K562 (cell line): Measurements from ENCODE around the gene IL1R1. TPM values are rescaled to one million over a fixed set of nuclear protein-coding genes. Genes with fewer than 3 reads are reported as not detected.
A peak's percentile ranks its signal among the peaks of the same experiment; 100 is the strongest.

Experiments
- ATAC-seq: fragments of 200-7000 bp; cut with Tn5 transposase; 3 replicates; pipeline ENCODE4 v1.9.1; 2020; ENCODE audit warnings: moderate library complexity
- BruUV-seq: library from RNA; stranded (reverse); fragments of 400-500 nt; replicated peaks from 2 replicates; lab custom pipeline; 2021; lab: Mats Ljungman, UMichigan
- CTCF ChIA-PET: fragments of 300-600 bp; formaldehyde crosslinking; extraction: SDS; loops from one replicate; lab custom pipeline; 2021; ENCODE audit warnings: low intra/inter-chr PET ratio; lab: Yijun Ruan, JAX
- POLR2A ChIA-PET: fragments of 300-600, 350-650 bp; sonication (Branson Sonifier 250); formaldehyde crosslinking; extraction: SDS; loops from one replicate; lab custom pipeline; 2021; ENCODE audit warnings: antibody characterized with exemption, inconsistent platforms; lab: Yijun Ruan, JAX
- DNase-seq, 4 experiments: peaks; one replicate each; pipeline versions ENCODE4 v3.0.0 to v3.0.0-alpha.2; 2011 to 2018; ENCODE audit warnings: low spot score in 3 of 4, mixed read lengths in 3 of 4; ENCODE audit errors: extremely low read depth in 1 of 4
- FAIRE-seq: peaks from 2 replicates; lab custom pipeline; 2011; peaks lifted over from hg19 to GRCh38; lab: Jason Lieb, UNC
- H2AFZ ChIP-seq: 2 replicates; pipeline ENCODE4 v1.6.0; 2011; ENCODE audit warnings: low read depth, low read length, control low read depth, inconsistent platforms
- H3K27ac ChIP-seq: fragments of 200-600 bp; 3 replicates; pipeline ENCODE4 v1.8.0; 2011; ENCODE audit warnings: low read depth, mild to moderate bottlenecking, control low read depth, inconsistent platforms, low read length, moderate library complexity, mixed read lengths; ENCODE audit errors: extremely low read depth
- H3K27me3 ChIP-seq, 2 experiments: fragments of 300-600 bp in 1 of 2; 2 replicates in 1 of 2; 3 replicates in 1 of 2; pipeline versions ENCODE4 v1.6.0 to v1.8.0; 2011; ENCODE audit warnings: inconsistent platforms in 2 of 2, low read length in 2 of 2, mild to moderate bottlenecking in 1 of 2, mixed read lengths in 1 of 2, moderate library complexity in 1 of 2; ENCODE audit not compliant: control insufficient read depth in 2 of 2, insufficient read depth in 2 of 2
- H3K36me3 ChIP-seq: fragments of 300-600 bp; 3 replicates; pipeline ENCODE4 v1.8.0; 2011; ENCODE audit warnings: mild to moderate bottlenecking, low read length, inconsistent platforms; ENCODE audit not compliant: control insufficient read depth, insufficient read depth
- H3K4me1 ChIP-seq, 2 experiments: fragments of 200-600 bp in 1 of 2; replicated peaks in 1 of 2; 2 replicates in 1 of 2; 3 replicates in 1 of 2; pipeline versions ENCODE4 v1.5.1 to v1.8.0; 2011; ENCODE audit warnings: inconsistent platforms in 2 of 2, low read length in 2 of 2, mild to moderate bottlenecking in 1 of 2, mixed read lengths in 1 of 2, moderate library complexity in 1 of 2; ENCODE audit not compliant: control insufficient read depth in 2 of 2, insufficient read depth in 2 of 2
- H3K4me2 ChIP-seq: 2 replicates; pipeline ENCODE4 v1.6.1; 2011; ENCODE audit warnings: low read length, control low read depth, inconsistent platforms, mixed read lengths; ENCODE audit not compliant: insufficient read depth
- H3K4me3 ChIP-seq: fragments of 200-600 bp; sonication (generic), shearing (Covaris generic); 2 replicates; pipeline ENCODE4 v1.5.1; 2016; ENCODE audit warnings: control low read depth, inconsistent platforms
- H3K79me2 ChIP-seq: fragments of 200-600 bp; 3 replicates; pipeline ENCODE4 v1.8.0; 2011; ENCODE audit warnings: low read length, inconsistent platforms; ENCODE audit not compliant: control insufficient read depth, insufficient read depth
- H3K9ac ChIP-seq, 2 experiments: 2 replicates each; pipeline versions ENCODE4 v1.6.0 to v1.6.1; 2011; ENCODE audit warnings: low read depth in 2 of 2, low read length in 2 of 2, control low read depth in 1 of 2, inconsistent platforms in 1 of 2, mild to moderate bottlenecking in 1 of 2, mixed read lengths in 1 of 2; ENCODE audit not compliant: insufficient read depth in 1 of 2
- H3K9me1 ChIP-seq: one replicate; pipeline ENCODE4 v1.6.0; 2011; ENCODE audit warnings: inconsistent platforms, mild to moderate bottlenecking, low read length, moderate library complexity; ENCODE audit not compliant: control insufficient read depth, insufficient read depth
- H3K9me3 ChIP-seq: replicated peaks from 2 replicates; pipeline ENCODE4 v1.5.1; 2011; ENCODE audit warnings: low read depth, low read length, inconsistent platforms; ENCODE audit not compliant: control insufficient read depth, insufficient read depth
- H4K20me1 ChIP-seq: replicated peaks from 2 replicates; pipeline ENCODE4 v1.6.1; 2011; ENCODE audit warnings: low read length, inconsistent platforms, mixed read lengths; ENCODE audit not compliant: control insufficient read depth, insufficient read depth
- ARNT ChIP-seq, 2 experiments: fragments of 450-650 bp; IDR thresholded peaks; 2 replicates each; pipeline ENCODE4 v1.6.1; 2016; ENCODE audit warnings: mild to moderate bottlenecking in 1 of 2
- C11orf30 ChIP-seq: fragments of 450-650 bp; IDR thresholded peaks from 2 replicates; pipeline ENCODE4 v1.6.1; 2016; ENCODE audit warnings: low read depth, mild to moderate bottlenecking
- CLOCK ChIP-seq: fragments of 250-450 bp; sonication (Bioruptor Pico); IDR thresholded peaks from 2 replicates; pipeline ENCODE4 v1.4.0; 2020; ENCODE audit warnings: mild to moderate bottlenecking, moderate library complexity, borderline replicate concordance
- DPF2 ChIP-seq: fragments of 450-650 bp; IDR thresholded peaks from 2 replicates; pipeline ENCODE4 v1.6.1; 2016
- E2F5 ChIP-seq: sonication (generic); formaldehyde crosslinking; IDR thresholded peaks from 2 replicates; pipeline ENCODE4 v1.8.0; 2022; ENCODE audit warnings: mild to moderate bottlenecking, missing genetic modification reagents
- ELF1 ChIP-seq: fragments of 200-800 bp; sonication (Bioruptor generic); IDR thresholded peaks from 2 replicates; pipeline ENCODE4 v1.6.1; 2016; ENCODE audit warnings: missing genetic modification characterization, missing compliant biosample characterization
- EP400 ChIP-seq: fragments of 450-650 bp; IDR thresholded peaks from 2 replicates; pipeline ENCODE4 v1.6.1; 2017; ENCODE audit warnings: antibody characterized with exemption, mild to moderate bottlenecking, moderate library complexity
- GATAD2A ChIP-seq: fragments of 450-650 bp; IDR thresholded peaks from 2 replicates; pipeline ENCODE4 v1.6.1; 2017
- HNRNPLL ChIP-seq: fragments of 200-400 bp; formaldehyde crosslinking; IDR thresholded peaks from 2 replicates; pipeline ENCODE4 v1.6.1; 2017; ENCODE audit warnings: low read length, low read depth, mild to moderate bottlenecking; ENCODE audit not compliant: poor library complexity, severe bottlenecking
- LARP7 ChIP-seq: fragments of 450-650 bp; IDR thresholded peaks from 2 replicates; pipeline ENCODE4 v1.6.1; 2016
- MAFG ChIP-seq: fragments of 450-650 bp; conservative IDR thresholded peaks from 2 replicates; pipeline ENCODE4 v1.6.1; 2016; ENCODE audit warnings: missing genetic modification characterization, missing compliant biosample characterization
- MEIS2 ChIP-seq: fragments of 450-650 bp; IDR thresholded peaks from 2 replicates; pipeline ENCODE4 v1.6.1; 2014; ENCODE audit warnings: mild to moderate bottlenecking; ENCODE audit not compliant: partially characterized antibody
- NFE2L1 ChIP-seq: fragments of 450-650 bp; IDR thresholded peaks from 2 replicates; pipeline ENCODE4 v1.6.1; 2016; ENCODE audit warnings: missing genetic modification characterization, low read depth, mild to moderate bottlenecking, missing compliant biosample characterization, moderate library complexity, borderline replicate concordance
- RBFOX2 ChIP-seq: fragments of 200-400 bp; formaldehyde crosslinking; IDR thresholded peaks from 2 replicates; pipeline ENCODE4 v1.6.1; 2017; ENCODE audit warnings: low read depth, mild to moderate bottlenecking, low read length, moderate library complexity
- RNF2 ChIP-seq: sonication (generic); IDR thresholded peaks from 2 replicates; pipeline ENCODE4 v1.6.1; 2016
- THRAP3 ChIP-seq: fragments of 450-650 bp; IDR thresholded peaks from 2 replicates; pipeline ENCODE4 v1.6.1; 2016; ENCODE audit warnings: mild to moderate bottlenecking, inconsistent platforms, borderline replicate concordance
- ZBTB43 ChIP-seq: sonication (generic); formaldehyde crosslinking; IDR thresholded peaks from 2 replicates; pipeline ENCODE4 v1.8.0; 2023; ENCODE audit warnings: mild to moderate bottlenecking, missing genetic modification reagents
- ZFP30 ChIP-seq: fragments of 250-450 bp; sonication (Bioruptor Pico); IDR thresholded peaks from 2 replicates; pipeline ENCODE4 v1.8.0; 2022; ENCODE audit warnings: moderate library complexity, mild to moderate bottlenecking, inconsistent platforms, borderline replicate concordance
- ZNF316 ChIP-seq: fragments of 450-650 bp; IDR thresholded peaks from 2 replicates; pipeline ENCODE4 v1.6.1; 2016
- ZNF354B ChIP-seq: fragments of 250-450 bp; sonication (Bioruptor Pico); IDR thresholded peaks from 2 replicates; pipeline ENCODE4 v1.4.0; 2020
- ZNF507 ChIP-seq: conservative IDR thresholded peaks from 2 replicates; pipeline ENCODE4 v1.6.1; 2017; ENCODE audit warnings: missing genetic modification characterization, missing compliant biosample characterization
- WGBS: fragments of 100-300 bp; shearing (Covaris generic); methylation state at CpG from one replicate; pipeline ENCODE4 v1.1.6; 2016; ENCODE audit warnings: low coverage, mixed read lengths; ENCODE audit not compliant: insufficient coverage; ENCODE audit errors: missing lambda C conversion rate; 5-methylcytosine and 5-hydroxymethylcytosine counted together
- in situ Hi-C: fragments of 300-500 bp; cut with MboI; formaldehyde crosslinking; loops from 4 replicates; pipeline ENCODE4 v1.15.0; 2018; ENCODE audit warnings: inconsistent platforms, mixed read lengths
- intact Hi-C: fragments of 100-400 bp; cut with micrococcal nuclease; formaldehyde crosslinking; loops from 2 replicates; pipeline ENCODE4 v1.14.2; 2022
- polyA plus RNA-seq, 8 experiments: library from polyadenylated mRNA; depleted of rRNA in 4 of 8; stranded (reverse) in 5 of 8; unstranded in 3 of 8; fragments of >200 nt; fragmentation: Nextera tagmentation in 2 of 8; fragmentation: Illumina TruSeq in 1 of 8; extraction: Ambion mirVana in 2 of 8; extraction: Trizol in 1 of 8; gene quantifications; 2 replicates each; pipeline versions ENCODE4 v1.2.1 to v1.2.3, GENCODE V29; 2011 to 2014; ENCODE audit warnings: inconsistent platforms in 1 of 8, missing spikeins in 1 of 8
- total RNA-seq, 7 experiments: library from RNA; depleted of rRNA in 6 of 7; stranded (reverse); fragments of >200 nt in 6 of 7; fragmentation: Illumina TruSeq in 2 of 7; extraction: Trizol in 2 of 7; gene quantifications; 2 replicates each; pipeline versions ENCODE4 v1.2.1 to v1.2.3, GENCODE V29; 2011 to 2021; ENCODE audit warnings: low replicate concordance in 1 of 7

Gene IL1R1
- total and polyA plus RNA-seq, 9 of the 15 experiments (the other 6 are each of a cell fraction or from before 2014, with no cell fraction given) = 0.81 to 3.9 (median 1.6) TPM

DNA sequence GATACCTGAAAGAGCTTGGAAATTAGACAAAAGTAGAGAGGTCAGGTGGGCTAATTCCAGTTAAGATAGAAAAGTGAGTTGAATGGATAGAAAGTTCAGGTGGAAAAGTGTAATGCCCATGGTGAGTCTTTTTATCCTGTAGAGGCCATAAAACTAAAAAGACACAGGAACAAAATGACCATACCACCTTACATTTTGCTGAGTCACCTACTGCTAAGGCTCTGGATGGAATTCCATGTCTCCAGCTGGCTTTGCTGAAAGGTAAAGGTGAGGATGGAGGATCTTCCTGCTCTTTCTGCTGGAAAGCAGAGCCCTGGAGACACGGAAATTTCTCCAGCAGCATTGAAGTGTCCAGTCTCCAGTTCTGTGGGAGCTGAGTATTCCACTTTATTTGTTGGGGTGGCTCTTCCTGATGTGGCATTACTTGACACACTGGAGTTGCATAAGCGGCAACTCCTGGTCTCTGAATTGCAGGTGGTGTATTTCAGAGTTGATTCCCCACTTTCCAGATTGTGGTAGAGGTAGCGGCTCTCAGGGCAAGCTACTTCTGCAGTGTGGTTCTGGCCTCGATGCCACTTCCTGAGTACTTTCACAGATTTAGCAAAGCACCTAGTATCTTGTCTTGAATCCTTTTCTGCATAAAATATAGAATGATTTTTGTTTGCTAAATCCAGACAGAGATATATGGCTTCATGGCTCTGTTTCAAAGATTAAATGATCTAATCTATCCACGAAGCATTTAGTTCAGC, 55.0 kb downstream of the IL1R1 start:
- no peaks in the 10 kb centered on the region for H3K9me3 ChIP-seq
- CTCF ChIA-PET = no interaction called here
- POLR2A ChIA-PET = interaction anchor here (0.7 kb wide), 1 partner anchor 441 kb away, joined by 3 read pairs; no protein-coding TSS in a partner anchor
- FAIRE-seq = no peak
- no peak overlapping the region for H2AFZ ChIP-seq
- DNase-seq = no peak
- BruUV-seq = no TSS peak
- no peak for ATAC-seq
- intact Hi-C loops = no loop called here
- in situ Hi-C loops = no loop called here
- H3K9me1 ChIP-seq = no peaks in the 10 kb centered on the region
- no peaks in the 10 kb centered on the region; a peak in 1 of 5 replicates for H3K4me1 ChIP-seq
- 6% methylated on average over 4 of the region's 5 CpGs for WGBS
- no peaks in the 10 kb centered on the region for H4K20me1 ChIP-seq
- H3K4me2 ChIP-seq = no peak overlapping the region
- H3K27ac ChIP-seq = no peak overlapping the region
- H3K9ac ChIP-seq = no peak overlapping the region
- no peaks in the 10 kb centered on the region for H3K36me3 ChIP-seq
- no peaks in the 10 kb centered on the region for H3K79me2 ChIP-seq
- no peak overlapping the region for H3K4me3 ChIP-seq
- H3K27me3 ChIP-seq = peaks cover 2 to 5% of the 10 kb centered on the region in 2 experiments; a peak in 1 of 5 replicates
- TF ChIP-seq E2F5 (CRISPR knock-in tag) (no peak), GATAD2A (no peak), ZBTB43 (CRISPR knock-in tag) (no peak), MEIS2 (no peak), ZNF354B (CRISPR knock-in tag) (no peak), DPF2 (no peak), CLOCK (CRISPR knock-in tag) (no peak), ZNF507 (tag) (no peak), LARP7 (no peak), ZNF316 (peak; percentile 68), HNRNPLL (no peak), C11orf30 (peak; percentile 72), RNF2 (no peak), ELF1 (no peak), MAFG (tag) (peak; percentile 89), ZFP30 (no peak), RBFOX2 (no peak), ARNT (IDR thresholded peaks at IDR 0.05) (no peak), NFE2L1 (tag) (peak; percentile 73), THRAP3 (no peak), EP400 (no peak)
